ENCODE results near the gene GNG10. TPM values are rescaled to one million over a fixed set of nuclear protein-coding genes. Genes with fewer than 3 reads are reported as not detected.

Gene GNG10
- total and polyA plus RNA-seq, 2 donors from 2014 or later, result 41.2 to 44.8 TPM

DNA sequence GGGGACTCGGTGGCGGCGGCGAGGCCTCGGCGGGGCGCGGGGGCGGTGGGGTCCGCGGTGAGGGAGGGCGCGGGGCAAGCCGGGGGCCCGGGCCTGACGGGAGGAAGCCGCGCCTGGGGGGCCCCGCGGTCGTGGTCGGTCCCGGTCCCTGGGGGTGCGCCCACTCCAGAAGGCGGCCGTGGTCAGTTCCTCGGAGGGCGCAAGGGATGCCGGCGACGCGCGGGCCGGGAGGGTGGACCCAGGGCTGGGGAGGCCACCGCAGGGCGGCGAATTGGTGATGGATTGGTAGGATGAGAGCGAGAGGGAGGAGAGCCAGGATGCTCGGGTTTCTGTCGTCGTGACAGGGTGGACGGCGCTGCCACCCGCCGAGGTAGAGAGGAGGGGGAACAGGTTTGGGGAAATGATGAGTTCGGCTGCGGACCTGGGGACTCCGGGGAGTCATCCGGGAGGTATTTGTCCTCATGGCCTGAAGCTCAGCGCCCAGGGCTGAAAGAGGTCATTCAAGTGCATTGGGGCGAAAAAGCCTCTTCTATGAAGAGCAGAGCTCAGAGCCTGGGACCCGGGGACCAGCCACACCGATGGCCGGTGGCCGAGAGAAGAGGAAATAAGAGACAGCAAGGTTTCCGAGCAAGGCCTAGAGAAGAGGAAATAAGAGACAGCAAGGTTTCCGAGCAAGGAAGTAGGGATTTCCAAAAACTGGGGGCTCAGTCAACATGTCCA, 557 bp downstream of the GNG10 start:
- H3K4me1 ChIP-seq (ENCODE audit: control insufficient read depth in 2 of 3, insufficient read depth in 2 of 3, low read depth in 1 of 3, low read length in 3 of 3), result peaks cover 0 to 11% (median 0%) of the 10 kb centered on the region in 3 donors
- intact Hi-C loops (cut with DNase I), result no loop called here
- TF ChIP-seq, protein P1, sequence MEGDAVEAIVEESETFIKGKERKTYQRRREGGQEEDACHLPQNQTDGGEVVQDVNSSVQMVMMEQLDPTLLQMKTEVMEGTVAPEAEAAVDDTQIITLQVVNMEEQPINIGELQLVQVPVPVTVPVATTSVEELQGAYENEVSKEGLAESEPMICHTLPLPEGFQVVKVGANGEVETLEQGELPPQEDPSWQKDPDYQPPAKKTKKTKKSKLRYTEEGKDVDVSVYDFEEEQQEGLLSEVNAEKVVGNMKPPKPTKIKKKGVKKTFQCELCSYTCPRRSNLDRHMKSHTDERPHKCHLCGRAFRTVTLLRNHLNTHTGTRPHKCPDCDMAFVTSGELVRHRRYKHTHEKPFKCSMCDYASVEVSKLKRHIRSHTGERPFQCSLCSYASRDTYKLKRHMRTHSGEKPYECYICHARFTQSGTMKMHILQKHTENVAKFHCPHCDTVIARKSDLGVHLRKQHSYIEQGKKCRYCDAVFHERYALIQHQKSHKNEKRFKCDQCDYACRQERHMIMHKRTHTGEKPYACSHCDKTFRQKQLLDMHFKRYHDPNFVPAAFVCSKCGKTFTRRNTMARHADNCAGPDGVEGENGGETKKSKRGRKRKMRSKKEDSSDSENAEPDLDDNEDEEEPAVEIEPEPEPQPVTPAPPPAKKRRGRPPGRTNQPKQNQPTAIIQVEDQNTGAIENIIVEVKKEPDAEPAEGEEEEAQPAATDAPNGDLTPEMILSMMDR (IDR thresholded peaks at IDR 0.05; ENCODE audit: borderline replicate concordance, extremely low read depth, insufficient read depth), result no peak
- H3K36me3 ChIP-seq (ENCODE audit: control insufficient read depth in 2 of 3, insufficient read depth in 3 of 3, low read length in 3 of 3), result no peaks in the 10 kb centered on the region
- no peaks in the 10 kb centered on the region for H3K9me3 ChIP-seq (ENCODE audit: control insufficient read depth in 2 of 3, insufficient read depth in 1 of 3, low read length in 3 of 3)
- H3K27me3 ChIP-seq (ENCODE audit: control insufficient read depth, insufficient read depth, low read length), result no peaks in the 10 kb centered on the region
- DNase-seq (peak; percentile 50 to 85 (median 68)), FAIRE-seq (no peak)
- peak overlapping the region in 1 of 2 donors; percentile 62 for H3K27ac ChIP-seq (ENCODE audit: low read depth in 2 of 2, low read length in 2 of 2)
- H3K4me3 ChIP-seq (ENCODE audit: low read length in 3 of 3), result peak overlapping the region; percentile 70 to 79 (median 73)
- peak overlapping the region; percentile 49 to 53 (median 51) for H3K9ac ChIP-seq (ENCODE audit: low read length in 3 of 3)

DNA sequence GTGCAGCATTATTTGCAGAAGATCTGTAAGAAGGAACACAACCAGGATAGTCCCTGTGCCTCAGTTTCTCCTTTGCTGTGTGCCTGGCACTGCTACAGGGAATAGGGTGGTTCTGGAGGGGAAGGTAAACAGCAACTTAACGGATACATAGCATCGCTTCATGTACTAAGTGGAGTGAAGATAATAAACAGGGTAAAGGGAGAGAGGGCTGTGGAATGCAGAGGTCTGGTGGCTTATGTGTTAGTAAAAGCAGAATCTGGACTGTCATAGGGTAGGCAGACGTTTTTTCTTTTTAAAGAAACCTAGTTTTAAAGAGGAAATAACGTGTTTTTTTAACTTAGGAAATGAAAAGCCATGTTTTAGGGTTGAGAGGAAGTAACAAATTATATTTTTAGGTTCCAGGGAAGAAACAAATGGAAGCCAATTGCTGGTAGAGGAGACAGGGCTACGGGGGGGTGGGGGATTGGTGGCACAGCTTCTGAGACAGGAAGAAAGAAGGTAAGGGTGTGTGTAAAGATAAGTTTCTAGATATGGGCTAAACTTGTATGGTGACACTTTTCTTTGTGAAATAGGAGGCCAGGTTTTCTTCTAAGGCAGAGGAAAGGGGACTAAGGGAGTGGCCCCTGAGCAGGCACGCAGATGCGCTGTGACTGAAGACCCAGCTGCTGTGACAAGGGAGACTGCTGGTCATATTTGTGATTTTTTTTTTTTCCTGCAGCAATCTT, 1.3 kb downstream of the GNG10 start:
- intact Hi-C loops (cut with DNase I), result no loop called here
- TF ChIP-seq, protein P1 (IDR thresholded peaks at IDR 0.05; ENCODE audit: borderline replicate concordance, extremely low read depth, insufficient read depth), result no peak
- no peaks in the 10 kb centered on the region for H3K27me3 ChIP-seq (ENCODE audit: control insufficient read depth, insufficient read depth, low read length)
- DNase-seq, result peak in 1 of 5 donors; percentile 15
- no peak for FAIRE-seq
- no peaks in the 10 kb centered on the region for H3K9me3 ChIP-seq (ENCODE audit: control insufficient read depth in 2 of 3, insufficient read depth in 1 of 3, low read length in 3 of 3)
- H3K9ac ChIP-seq (ENCODE audit: low read length in 3 of 3), result peak overlapping the region in 2 of 3 donors; percentile 49 to 53
- H3K27ac ChIP-seq (ENCODE audit: low read depth in 2 of 2, low read length in 2 of 2), result peak overlapping the region in 1 of 2 donors; percentile 62
- H3K4me1 ChIP-seq (ENCODE audit: control insufficient read depth in 2 of 3, insufficient read depth in 2 of 3, low read depth in 1 of 3, low read length in 3 of 3), result peaks cover 0 to 11% (median 0%) of the 10 kb centered on the region in 3 donors
- peak overlapping the region; percentile 70 to 79 (median 73) for H3K4me3 ChIP-seq (ENCODE audit: low read length in 3 of 3)
- H3K36me3 ChIP-seq (ENCODE audit: control insufficient read depth in 2 of 3, insufficient read depth in 3 of 3, low read length in 3 of 3), result no peaks in the 10 kb centered on the region

DNA sequence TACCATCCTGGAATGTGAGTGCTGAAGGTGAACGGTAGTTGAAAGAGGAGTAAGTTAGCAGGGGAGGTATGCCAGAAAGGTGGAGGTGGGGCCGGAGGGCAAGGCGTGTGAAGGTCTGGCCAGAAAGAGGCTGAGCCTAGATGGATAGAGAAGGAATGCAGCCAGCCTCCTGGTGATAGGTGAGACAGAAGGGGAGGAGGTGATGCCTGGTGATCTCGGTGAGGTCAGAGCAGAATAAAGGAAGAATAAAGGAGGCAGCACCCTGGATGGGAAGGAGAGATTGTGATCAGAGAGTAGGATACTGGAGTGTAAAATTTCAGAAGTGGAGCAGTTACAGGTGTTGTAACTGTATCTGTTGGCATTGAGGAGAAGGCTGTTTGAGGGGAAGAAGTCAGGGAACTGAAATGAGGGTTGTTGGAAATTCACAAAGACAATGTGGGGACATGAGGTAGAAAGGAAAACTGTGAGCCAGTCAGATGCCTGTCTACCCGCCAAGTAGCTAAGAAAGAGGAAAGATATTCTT, 2.0 kb downstream of the GNG10 start:
- H3K27ac ChIP-seq (ENCODE audit: low read depth in 2 of 2, low read length in 2 of 2), result peak overlapping the region in 1 of 2 donors; percentile 34
- FAIRE-seq, result no peak

More for the DNA sequence above, 2.0 kb downstream of the GNG10 start:
- intact Hi-C loops (cut with DNase I), result no loop called here
- TF ChIP-seq, protein P1 (IDR thresholded peaks at IDR 0.05; ENCODE audit: borderline replicate concordance, extremely low read depth, insufficient read depth), result no peak
- Histone ChIP-seq H3K36me3 (ENCODE audit: control insufficient read depth in 2 of 3, insufficient read depth in 3 of 3, low read length in 3 of 3) (peaks cover 0 to 4% (median 0%) of the 10 kb centered on the region in 3 donors), H3K9ac (ENCODE audit: low read length in 3 of 3) (no peak overlapping the region), H3K9me3 (ENCODE audit: control insufficient read depth in 2 of 3, insufficient read depth in 1 of 3, low read length in 3 of 3) (no peaks in the 10 kb centered on the region), H3K4me1 (ENCODE audit: control insufficient read depth in 2 of 3, insufficient read depth in 2 of 3, low read depth in 1 of 3, low read length in 3 of 3) (peaks cover 0 to 11% (median 0%) of the 10 kb centered on the region in 3 donors), H3K27me3 (ENCODE audit: control insufficient read depth, insufficient read depth, low read length) (no peaks in the 10 kb centered on the region), H3K4me3 (ENCODE audit: low read length in 3 of 3) (peak overlapping the region in 1 of 3 donors; percentile 11)
- DNase-seq, result peak in 3 of 5 donors; percentile 11 to 38 (median 35)
